Stimulated activated CD8-positive, alpha-beta memory T cell treated with anti-CD3 and anti-CD28 coated beads, Interleukin-12 subunit alpha, Interleukin-12 subunit beta, amount 100 ng/mL, for 1 hour (primary cell): Measurements from ENCODE around the gene KRTAP5-5.
"Not testable (repeated sequence)": the region's sequence is repeated elsewhere in the genome, so short reads cannot be mapped to it uniquely, and the experiment has no call there.

ENCODE experiments used
- DNase-seq: peaks from one replicate; pipeline ENCODE4 v3.0.0-alpha.2; 2020; ENCODE audit warnings: low read depth

The KRTAP5-5 gene

GRCh38 chr11:1629326-1630185, at the start of gene KRTAP5-5:
TSS of gene KRTAP5-5 (plus strand) at chr11:1629775. CDS start at chr11:1629841, 66 bp downstream.
- DNase-seq: no peak

- DNase-seq: no peak
Observed at GRCh38 chr11:1581976-1582375, 47.6 kb upstream of the KRTAP5-5 start.

GRCh38 chr11:1582909-1583308, 46.7 kb upstream of the KRTAP5-5 start:
- not testable (repeated sequence) for DNase-seq

GRCh38 chr11:1584661-1585370, 44.8 kb upstream of the KRTAP5-5 start, which contains the start of gene KRTAP5-1:
TSS of gene KRTAP5-1 (minus strand) at chr11:1585283. CDS start at chr11:1585249, 34 bp downstream.
- not testable (repeated sequence) for DNase-seq

- no peak for DNase-seq
Observed at GRCh38 chr11:1586699-1587098, 42.9 kb upstream of the KRTAP5-5 start.

GRCh38 chr11:1589191-1589963, 40.2 kb upstream of the KRTAP5-5 start:
- not testable (repeated sequence) for DNase-seq

- DNase-seq: no peak
Observed at GRCh38 chr11:1589996-1590395, 39.6 kb upstream of the KRTAP5-5 start.

GRCh38 chr11:1592628-1593027, 36.9 kb upstream of the KRTAP5-5 start:
- no peak for DNase-seq

- not testable (repeated sequence) for DNase-seq
Observed at GRCh38 chr11:1595994-1596575, 33.5 kb upstream of the KRTAP5-5 start.

- DNase-seq: not testable (repeated sequence)
Observed at GRCh38 chr11:1596576-1597121, 32.9 kb upstream of the KRTAP5-5 start.

- no peak for DNase-seq
Observed at GRCh38 chr11:1597331-1597993, 32.1 kb upstream of the KRTAP5-5 start.

GRCh38 chr11:1597994-1598380, 31.6 kb upstream of the KRTAP5-5 start, which contains the start of gene KRTAP5-2:
TSS of gene KRTAP5-2 (minus strand) at chr11:1598294. CDS start at chr11:1598250, 44 bp downstream.
- no peak for DNase-seq

- DNase-seq: not testable (repeated sequence)
Observed at GRCh38 chr11:1598406-1598805, 31.2 kb upstream of the KRTAP5-5 start.

GRCh38 chr11:1598816-1599215, 30.8 kb upstream of the KRTAP5-5 start:
- no peak for DNase-seq

- no peak for DNase-seq
Observed at GRCh38 chr11:1600626-1601025, 28.9 kb upstream of the KRTAP5-5 start.

GRCh38 chr11:1601663-1602062, 27.9 kb upstream of the KRTAP5-5 start:
- not testable (repeated sequence) for DNase-seq

- DNase-seq: no peak
Observed at GRCh38 chr11:1603629-1604028, 25.9 kb upstream of the KRTAP5-5 start.

- no peak for DNase-seq
Observed at GRCh38 chr11:1604181-1604580, 25.4 kb upstream of the KRTAP5-5 start.

- no peak for DNase-seq
Observed at GRCh38 chr11:1604711-1605110, 24.9 kb upstream of the KRTAP5-5 start.

- not testable (repeated sequence) for DNase-seq
Observed at GRCh38 chr11:1605923-1606322, 23.7 kb upstream of the KRTAP5-5 start.
